GM23248 (cell line): ENCODE data around the gene FDXR.

Experiments used
- EZH2 ChIP-seq: fragments of 200-600 bp; sonication (generic); IDR thresholded peaks from 2 replicates; pipeline ENCODE4 v1.6.1; 2018; ENCODE audit warnings: antibody characterized with exemption, mild to moderate bottlenecking; ENCODE audit not compliant: insufficient read depth, poor library complexity, severe bottlenecking
- EZH2phosphoT487 ChIP-seq: fragments of 200-600 bp; sonication (generic); IDR thresholded peaks from 2 replicates; pipeline ENCODE4 v1.6.1; 2018; ENCODE audit warnings: antibody characterized with exemption, moderate library complexity, mild to moderate bottlenecking, low read depth; ENCODE audit not compliant: insufficient read depth

GRCh38 chr17:74883241-74883745 lies 10.5 kb upstream of the FDXR start:
- TF ChIP-seq EZH2 (no peak), EZH2phosphoT487 (no peak)
